Lower leg skin (tissue), 3 donors: Measurements from ENCODE around the gene ATP4A.

Experiments
- CTCF ChIP-seq, 3 donors: fragments of 450-650 bp; IDR thresholded peaks; one replicate each; pipeline ENCODE4 v1.5.1; 2016; ENCODE audit warnings: antibody characterized with exemption in 3 of 3, mild to moderate bottlenecking in 3 of 3, moderate library complexity in 2 of 3
- POLR2A ChIP-seq, 2 donors: fragments of 450-650 bp; IDR thresholded peaks; one replicate each; pipeline ENCODE4 v1.6.1; 2016 to 2017; ENCODE audit warnings: antibody characterized with exemption in 2 of 2, mild to moderate bottlenecking in 1 of 2, moderate library complexity in 1 of 2

- TF ChIP-seq CTCF (IDR thresholded peaks at IDR 0.05) (no peak), POLR2A (IDR thresholded peaks at IDR 0.05) (no peak)
Measured at GRCh38 chr19:35608251-35608650, 44.8 kb upstream of the ATP4A start.
